LNCaP clone FGC (cell line): ENCODE results near the gene MPZL2.

Experiments used
- DNase-seq: peaks from one replicate; pipeline ENCODE4 v3.0.0-alpha.2; 2011; ENCODE audit warnings: low read depth
- H3K4me3 ChIP-seq: 2 replicates; pipeline ENCODE4 v1.5.1; 2011; ENCODE audit warnings: mild to moderate bottlenecking, low read depth, low read length, control low read depth
- TF ChIP-seq, protein P1 (sequence below): IDR thresholded peaks from 2 replicates; pipeline ENCODE4 v1.5.1; 2012; ENCODE audit warnings: mild to moderate bottlenecking; ENCODE audit not compliant: control insufficient read depth, insufficient read depth; ENCODE audit errors: extremely low read depth

Gene MPZL2

DNA sequence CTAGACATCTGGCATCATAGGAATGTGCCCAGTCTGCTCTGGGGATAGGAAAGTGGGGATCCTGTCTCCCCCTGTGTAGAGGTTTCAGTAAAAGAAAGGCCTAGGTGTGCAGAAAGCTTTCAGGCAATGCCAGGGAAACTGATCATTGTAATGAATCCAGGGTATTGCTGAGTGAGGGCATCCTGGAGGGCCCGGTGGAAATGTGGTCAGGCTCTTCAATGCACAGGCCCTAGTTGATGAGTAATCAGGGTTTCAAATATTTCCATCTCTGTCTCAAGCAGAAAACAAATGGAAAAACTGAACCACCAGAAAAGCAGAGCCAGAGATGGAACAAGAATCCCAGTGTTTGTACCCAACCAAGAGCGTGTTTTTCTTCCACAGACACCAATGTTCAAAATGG, 42.5 kb upstream of the MPZL2 start:
- DNase-seq = no peak
- no peak overlapping the region for H3K4me3 ChIP-seq
- TF ChIP-seq, protein P1, sequence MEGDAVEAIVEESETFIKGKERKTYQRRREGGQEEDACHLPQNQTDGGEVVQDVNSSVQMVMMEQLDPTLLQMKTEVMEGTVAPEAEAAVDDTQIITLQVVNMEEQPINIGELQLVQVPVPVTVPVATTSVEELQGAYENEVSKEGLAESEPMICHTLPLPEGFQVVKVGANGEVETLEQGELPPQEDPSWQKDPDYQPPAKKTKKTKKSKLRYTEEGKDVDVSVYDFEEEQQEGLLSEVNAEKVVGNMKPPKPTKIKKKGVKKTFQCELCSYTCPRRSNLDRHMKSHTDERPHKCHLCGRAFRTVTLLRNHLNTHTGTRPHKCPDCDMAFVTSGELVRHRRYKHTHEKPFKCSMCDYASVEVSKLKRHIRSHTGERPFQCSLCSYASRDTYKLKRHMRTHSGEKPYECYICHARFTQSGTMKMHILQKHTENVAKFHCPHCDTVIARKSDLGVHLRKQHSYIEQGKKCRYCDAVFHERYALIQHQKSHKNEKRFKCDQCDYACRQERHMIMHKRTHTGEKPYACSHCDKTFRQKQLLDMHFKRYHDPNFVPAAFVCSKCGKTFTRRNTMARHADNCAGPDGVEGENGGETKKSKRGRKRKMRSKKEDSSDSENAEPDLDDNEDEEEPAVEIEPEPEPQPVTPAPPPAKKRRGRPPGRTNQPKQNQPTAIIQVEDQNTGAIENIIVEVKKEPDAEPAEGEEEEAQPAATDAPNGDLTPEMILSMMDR = no peak

DNA sequence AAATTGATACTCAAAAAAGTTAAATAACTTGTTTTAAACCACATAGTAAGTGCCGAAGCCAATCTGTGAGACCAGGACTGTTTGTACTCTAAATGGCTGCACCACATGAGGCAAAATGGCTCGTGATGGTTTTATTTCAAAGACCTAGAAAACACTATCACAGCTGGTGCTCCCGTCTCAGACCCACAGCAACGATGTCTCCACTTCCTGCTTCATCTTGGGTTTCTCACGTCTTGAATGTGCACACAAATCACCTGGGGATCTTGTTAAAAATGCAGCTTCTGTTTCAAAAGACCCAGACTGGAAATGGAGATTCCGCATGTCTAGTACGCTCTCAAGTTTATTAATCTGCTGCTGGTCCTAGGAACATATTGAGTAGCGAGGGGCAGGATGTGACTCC, 41.6 kb upstream of the MPZL2 start:
- TF ChIP-seq, protein P1 = no peak
- DNase-seq = no peak
- H3K4me3 ChIP-seq = no peak overlapping the region

DNA sequence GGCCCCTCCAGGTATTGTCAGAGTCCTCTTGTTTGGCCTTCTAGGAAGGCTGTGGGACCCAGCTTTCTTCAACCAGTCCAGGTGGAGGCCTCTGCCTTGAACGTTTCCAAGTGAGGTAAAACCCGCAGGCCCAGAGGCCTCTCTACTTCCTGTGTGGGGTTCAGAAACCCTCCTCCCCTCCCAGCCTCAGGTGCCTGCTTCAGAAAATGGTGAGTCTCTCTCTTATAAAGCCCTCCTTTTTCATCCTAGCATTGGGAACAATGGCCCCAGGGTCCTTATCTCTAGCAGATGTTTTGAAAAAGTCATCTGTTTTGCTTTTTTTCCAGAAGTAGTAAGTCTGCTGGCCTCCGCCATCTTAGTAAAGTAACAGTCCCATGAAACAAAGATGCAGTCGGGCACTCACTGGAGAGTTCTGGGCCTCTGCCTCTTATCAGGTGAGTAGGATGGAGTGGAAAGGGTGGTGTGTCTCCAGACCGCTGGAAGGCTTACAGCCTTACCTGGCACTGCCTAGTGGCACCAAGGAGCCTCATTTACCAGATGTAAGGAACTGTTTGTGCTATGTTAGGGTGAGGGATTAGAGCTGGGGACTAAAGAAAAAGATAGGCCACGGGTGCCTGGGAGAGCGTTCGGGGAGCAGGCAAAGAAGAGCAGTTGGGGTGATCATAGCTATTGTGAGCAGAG, 40.6 kb upstream of the MPZL2 start, which contains the start of gene CD3E:
CD3E (plus strand) TSS at position 163 of the 681 bp plus-strand sequence; CDS start at position 386, 223 bp downstream.
- DNase-seq = no peak
- H3K4me3 ChIP-seq = no peak within 1 kb of the TSS
- TF ChIP-seq, protein P1 = no peak

- no peak overlapping the region for H3K4me3 ChIP-seq
- TF ChIP-seq, protein P1 = no peak
- no peak for DNase-seq
These were observed 40.1 kb upstream of the MPZL2 start for GRCh38 chr11:118304227-118304567.

DNA sequence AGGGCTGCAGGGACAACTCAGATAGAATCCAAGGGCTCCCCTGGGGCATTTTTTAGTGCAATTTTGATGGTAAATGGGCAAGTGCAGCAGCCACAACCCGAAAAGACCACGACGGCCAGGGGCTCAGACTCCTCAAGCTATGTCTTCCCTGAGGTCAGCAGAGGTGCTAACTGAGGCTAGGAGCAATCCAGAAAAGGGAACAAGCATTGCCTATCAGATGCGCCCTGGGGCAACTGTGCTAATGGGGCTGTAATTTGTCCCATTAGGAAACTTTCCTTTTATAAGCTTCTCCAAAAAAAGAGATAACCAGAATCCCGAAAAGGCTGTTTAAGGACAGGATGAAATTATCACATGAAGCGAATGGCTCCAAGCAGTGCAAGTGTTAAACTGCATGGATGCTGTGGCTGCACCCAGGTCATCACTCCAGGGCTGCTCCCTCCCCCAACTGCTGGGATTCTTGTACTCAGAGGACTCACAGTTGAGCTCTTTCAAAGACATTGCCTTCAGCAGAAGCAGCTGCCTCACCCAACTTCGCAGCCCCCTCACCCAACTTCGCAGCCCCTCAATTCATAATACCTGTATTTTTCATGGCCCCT, 37.6 kb upstream of the MPZL2 start:
- H3K4me3 ChIP-seq = no peak overlapping the region
- no peak for DNase-seq
- TF ChIP-seq, protein P1 = no peak

DNA sequence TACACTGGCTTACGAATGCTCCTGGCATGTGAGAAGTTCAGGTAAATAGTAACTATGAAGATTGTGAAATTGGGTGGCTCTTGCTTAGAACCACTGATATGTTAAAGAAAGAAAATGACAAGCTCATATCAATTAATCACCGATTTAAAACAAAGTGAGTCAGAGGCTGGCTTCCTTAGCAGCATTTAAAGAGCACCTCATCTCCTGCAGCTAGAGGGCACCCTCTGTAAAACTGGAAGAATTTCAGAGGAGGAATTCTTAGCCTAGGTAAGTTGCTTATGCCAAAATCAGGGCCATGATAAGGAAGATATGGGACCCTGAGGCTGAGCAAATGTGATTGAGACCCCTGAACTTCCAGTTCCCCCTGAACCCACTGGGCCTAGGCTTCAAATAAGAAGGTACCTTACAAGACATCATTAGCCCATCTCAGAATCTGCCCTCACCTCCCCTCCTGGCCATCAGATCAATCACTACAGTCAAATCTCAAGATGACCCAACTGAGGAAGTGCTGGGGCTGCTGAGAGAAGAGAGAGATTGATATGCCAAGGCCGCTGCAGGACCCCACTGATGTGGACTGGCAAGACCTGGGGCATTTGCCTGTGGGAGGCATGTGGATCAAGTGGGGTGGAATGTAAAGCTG, 31.8 kb upstream of the MPZL2 start:
- no peak for DNase-seq
- H3K4me3 ChIP-seq = no peak overlapping the region
- TF ChIP-seq, protein P1 = peak; percentile 75
